NCI-H748 (cell line): Measurements from ENCODE around the gene EML6.

Experiments used
- DNase-seq: peaks from one replicate; lab custom pipeline; 2025; ENCODE audit not compliant: unreplicated experiment; lab: John Stamatoyannopoulos, UW

EML6 gene

DNA sequence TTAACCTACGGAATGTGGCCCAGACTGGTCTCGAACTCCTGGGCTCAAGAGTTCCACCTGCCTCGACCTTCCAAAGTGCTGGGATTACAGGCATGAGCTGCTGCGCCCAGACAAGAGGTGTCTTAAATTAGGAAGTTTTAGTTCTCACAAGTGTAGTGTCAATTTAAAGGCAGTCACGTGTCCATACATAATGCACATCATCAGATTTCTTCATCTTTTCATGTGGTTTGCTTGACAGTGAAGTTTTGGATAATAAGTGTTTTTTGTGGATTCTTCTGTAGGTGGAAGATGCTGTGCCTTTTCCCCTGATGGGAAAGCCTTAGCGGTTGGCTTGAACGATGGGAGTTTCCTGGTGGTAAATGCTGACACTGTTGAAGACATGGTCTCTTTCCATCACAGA, 179.3 kb downstream of the EML6 start:
- DNase-seq = no peak

DNA sequence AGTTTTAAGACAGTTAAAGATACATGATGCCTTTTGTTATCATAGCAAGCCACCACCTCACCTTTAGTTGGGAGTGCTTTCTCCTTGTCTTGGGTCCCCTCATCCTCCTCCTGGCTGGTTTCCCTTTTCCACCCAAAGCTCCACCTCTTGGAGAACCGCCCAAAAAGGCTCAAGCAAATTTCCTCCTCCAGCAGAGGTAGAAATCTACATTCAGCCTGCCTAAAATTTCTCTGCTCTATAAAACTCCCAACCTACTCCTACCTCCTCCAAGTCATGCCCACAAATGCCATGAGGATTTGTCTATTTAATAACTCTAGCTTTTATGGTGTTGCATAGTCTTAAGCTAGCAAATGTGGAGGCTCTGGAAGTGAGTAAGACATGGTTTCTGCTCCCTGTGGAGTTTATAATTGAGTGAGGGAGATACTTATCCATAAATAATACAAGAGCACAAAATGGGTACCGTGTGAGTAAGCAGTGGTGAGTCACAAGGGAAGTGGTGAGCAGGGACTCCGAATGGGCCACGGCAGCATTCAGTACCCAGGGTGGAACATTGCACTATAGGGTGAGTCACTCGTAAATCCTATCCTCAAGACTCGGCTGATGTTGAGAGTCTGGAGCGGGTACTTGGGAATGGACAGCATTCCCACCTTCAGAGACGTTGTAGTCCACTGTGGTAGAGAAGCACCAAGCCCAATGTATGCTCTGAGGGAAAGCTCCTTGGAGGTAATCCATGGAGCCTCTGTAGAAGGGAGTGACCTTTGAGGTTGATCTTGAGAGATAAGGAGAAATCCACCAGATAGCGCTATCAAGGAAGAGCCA, 180.5 kb downstream of the EML6 start:
- no peak for DNase-seq

DNA sequence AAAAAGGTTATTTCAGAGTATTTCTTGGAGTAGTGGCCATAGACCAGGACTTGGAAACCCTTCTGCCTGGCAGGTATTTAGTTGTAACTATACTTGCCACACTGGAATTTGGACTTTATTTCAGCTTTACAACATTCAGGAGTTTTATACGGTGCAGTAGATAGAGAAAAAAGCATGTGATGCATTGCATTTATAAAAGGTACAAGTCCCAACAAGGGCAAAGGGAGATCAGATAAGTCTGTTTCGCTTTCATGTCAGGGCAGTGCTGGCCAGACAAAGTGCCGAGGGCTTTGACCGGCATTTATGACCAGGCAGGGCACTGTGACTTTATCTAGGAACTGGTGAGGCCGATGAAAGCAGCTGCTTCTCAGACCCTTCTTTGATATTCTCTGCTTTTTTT, 181.4 kb downstream of the EML6 start:
- DNase-seq = no peak

DNA sequence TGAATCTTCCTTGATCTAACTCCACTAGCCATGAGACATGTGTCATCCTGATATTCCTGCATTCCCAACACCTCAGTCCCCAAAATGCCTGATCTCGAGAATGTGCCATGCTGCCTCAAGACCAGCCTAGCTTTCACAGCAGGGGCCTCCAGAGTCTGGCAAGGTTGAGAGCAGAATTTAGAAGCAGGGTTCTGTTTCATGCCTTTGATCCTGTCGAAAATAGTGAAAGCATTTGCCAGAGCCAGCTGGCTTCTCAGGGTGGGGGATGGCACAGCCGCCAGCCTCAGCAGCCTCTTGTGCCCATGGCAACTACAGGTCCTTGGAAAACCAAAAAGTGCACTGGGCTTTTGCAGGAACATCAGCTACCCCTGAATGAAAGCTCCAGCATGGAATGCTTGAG, 183.3 kb downstream of the EML6 start:
- DNase-seq = no peak

DNA sequence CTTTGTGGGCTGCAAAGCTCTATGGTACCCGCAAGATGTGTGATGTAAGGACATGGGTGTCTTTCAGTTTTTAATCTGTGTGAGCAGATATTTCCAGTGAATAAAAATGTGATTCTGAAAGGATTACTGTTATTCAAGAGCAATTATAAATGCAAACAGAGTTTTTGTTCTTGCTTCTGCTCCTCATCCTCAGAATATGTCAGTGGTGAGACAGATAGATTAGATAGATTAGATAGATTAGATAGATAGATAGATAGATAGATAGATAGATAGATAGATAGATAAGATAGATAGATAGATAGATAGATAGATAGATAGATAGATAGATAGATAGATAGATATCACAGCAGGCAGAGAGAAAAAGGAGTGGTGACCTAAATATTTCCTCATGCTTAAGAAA, 184.2 kb downstream of the EML6 start:
- DNase-seq = no peak

DNA sequence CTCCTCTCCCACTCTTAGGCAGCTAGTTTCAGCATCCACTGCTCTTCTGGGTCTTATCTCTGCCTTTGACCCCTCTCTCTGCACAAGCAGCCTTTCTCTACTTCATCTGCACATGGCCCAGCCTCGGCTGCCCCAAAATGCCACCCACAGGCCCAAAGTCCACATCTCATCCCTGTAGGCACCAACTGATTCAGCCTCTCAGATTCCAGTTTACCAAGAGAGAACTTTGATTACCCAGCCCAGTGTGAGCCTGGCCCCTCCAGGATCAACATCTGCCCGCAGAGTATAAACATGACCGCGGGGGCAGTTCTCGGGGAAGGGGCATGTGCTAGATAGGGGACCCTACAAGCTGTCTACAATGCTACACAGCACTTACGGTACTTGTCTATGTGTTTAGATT, 185.1 kb downstream of the EML6 start:
- DNase-seq = no peak

DNA sequence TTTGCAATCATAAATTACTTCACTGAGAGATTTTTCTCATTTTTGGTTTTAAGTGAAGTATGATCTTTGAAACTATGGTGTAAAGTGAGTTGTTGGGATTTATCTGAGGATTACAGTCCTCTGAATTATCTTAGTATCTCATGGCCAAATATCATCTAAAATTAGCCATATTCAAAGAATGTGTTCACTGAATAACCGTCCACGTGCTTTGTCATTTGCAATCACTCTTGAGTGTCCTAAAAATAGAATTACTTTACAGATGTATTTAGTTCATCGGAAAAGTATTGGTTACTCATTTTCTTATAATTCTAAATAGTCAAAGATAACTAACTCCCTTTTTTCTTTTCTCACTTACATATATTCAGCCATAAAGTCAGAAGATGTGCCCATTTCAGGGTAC, 185.5 kb downstream of the EML6 start:
- DNase-seq = no peak

DNA sequence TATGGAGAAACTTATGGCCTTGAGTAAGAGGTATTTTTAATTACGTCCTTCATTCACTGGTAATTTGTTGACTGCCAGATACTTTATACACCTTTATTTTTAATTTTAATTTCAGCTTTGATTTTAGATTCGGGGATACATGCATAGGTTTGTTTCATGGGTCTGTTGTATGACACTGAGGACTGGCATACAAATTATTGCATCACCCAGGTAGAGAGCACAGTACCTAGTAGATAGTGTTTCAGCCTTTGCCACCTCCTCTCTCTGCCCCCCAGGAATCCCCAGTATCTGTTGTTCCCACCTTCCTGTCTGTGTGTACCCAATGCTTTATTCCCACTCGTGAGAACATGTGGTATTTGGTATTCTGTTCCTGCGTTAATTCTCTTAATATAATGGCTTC, 188.8 kb downstream of the EML6 start:
- no peak for DNase-seq

DNA sequence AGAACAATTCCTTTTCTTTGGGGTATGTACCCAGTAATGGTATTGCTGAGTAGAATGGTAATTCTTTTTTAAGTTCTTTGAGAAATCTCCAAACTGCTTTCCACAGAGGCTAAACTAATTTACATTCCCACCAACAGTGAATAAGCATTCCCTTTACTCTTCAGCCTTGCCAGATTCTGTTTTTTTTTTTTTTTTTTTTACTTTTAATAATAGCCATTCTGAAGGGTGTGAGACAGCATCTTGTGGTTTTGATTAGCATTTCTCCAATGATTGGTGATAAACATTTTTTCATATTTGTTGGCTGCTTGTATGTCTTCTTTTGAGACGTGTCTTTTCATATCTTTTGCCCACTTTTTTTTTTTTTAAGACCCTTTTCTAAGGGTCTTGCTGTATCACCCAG, 189.4 kb downstream of the EML6 start:
- no peak for DNase-seq

DNA sequence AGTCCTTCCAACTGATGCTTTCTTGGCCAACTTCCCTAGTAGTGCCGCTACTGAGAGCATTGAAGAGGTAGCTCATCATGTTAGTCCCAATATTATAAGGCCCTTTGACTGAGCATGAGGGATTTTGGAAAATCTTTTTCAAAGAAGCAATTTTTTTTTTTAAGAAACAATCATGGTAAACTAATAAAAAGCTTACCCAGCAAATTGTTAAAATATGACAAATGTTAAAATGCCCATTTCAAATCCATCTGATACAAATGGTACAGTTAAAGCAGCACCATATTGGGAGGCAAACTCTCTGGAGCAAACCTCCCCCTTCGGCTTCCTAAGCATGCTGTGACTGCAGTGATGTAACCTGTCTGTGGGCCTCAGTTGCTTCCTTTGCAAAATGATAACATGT, 191.2 kb downstream of the EML6 start:
- no peak for DNase-seq

DNA sequence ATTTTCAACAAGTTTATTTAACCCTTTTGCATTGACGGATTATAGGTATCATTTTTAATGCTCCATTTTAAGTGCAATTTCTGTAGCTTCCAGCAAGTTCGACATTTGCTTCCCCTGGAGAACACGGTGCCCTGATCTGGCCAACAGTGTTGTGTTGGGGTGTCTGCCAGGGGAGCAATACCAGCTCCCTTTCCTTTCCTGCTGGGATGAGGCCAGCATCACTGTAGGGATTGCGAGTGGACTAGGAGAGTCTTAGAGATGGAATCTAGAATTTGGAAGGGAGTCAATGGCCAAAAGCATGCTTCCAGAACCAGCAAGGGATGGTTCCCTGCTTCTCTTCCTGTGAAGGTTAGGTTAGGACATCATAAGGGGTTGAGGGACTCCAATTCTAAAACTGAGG, 191.6 kb downstream of the EML6 start:
- no peak for DNase-seq

DNA sequence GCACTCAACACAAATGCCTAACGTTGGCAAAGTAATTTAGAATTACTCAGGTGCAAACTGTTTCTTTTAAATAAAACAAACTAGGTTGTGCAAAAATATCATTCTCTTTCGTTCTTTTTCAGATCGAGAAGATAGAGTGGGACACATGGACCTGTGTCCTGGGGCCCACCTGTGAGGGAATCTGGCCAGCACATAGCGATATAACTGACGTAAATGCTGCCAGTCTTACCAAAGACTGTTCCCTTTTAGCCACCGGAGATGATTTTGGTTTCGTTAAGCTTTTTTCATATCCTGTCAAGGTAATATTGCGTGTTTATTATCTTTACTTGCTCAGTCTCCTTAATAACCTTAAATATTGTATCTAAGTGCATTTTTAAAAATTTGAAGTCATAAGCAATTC, 193.2 kb downstream of the EML6 start:
- no peak for DNase-seq

DNA sequence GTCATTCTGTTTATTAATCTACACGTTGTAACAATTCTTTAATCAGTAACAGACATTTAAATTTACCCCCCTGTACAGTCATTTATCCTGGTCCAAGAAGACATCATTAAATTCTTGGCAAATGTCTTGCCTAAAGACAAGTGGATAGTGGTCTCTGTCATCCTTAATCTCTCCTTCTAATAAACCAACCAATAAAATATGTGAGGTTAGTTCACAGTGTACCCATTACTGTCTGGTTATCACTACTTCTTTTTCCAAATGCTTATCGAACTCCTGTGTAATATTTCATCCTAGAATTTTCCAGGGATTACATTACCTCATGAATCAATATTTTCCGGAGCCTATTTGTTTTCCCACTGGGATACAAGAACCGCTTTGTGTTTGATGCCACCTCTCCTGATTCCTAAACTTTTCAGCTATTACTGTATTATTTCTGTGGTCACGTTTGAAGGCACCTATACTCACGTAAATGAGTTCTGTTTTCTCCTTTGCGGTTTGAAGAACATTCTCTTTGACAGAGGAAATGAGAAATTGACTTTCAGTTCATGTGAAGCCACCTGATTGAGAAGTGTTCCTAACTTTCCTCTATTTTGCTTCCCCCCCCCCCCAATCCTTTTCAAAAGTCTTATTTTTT, 195.3 kb downstream of the EML6 start:
- no peak for DNase-seq

DNA sequence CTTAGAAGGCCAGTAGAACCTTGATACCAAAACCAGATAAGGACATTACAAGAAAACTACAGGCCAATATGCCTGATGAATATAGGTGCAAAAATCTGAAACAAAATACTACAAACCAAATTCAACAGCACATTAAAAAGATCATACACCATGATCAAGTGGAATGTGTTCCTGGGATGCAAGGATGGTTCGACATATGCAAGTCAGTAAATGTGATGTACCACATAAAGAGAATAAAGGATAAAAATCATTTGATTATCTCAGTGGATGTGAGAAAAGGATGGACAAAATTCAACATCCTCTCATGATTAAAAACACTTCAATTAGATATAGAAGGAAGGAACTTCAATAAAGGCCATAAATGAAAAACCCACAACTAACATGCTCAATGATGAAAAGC, 197.2 kb downstream of the EML6 start:
- no peak for DNase-seq

DNA sequence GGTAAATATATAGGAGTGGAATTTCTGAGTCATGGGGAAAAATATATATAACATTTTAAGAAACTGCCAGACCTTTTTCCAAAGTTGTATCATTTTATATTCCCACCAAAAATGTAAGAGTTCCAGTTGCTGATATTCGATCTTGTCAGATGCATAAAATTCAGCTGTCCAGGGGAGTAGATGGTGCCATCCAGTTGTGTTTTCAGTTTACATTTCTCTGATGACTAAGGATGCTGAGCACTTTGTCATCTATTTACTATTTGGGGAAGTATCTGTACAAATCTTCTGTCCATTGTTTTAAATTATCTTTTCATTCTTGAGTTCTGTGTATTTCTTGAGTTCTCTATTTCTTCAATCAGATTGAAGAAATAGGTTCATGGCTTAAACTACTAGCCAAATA, 200.7 kb downstream of the EML6 start:
- DNase-seq = no peak

DNA sequence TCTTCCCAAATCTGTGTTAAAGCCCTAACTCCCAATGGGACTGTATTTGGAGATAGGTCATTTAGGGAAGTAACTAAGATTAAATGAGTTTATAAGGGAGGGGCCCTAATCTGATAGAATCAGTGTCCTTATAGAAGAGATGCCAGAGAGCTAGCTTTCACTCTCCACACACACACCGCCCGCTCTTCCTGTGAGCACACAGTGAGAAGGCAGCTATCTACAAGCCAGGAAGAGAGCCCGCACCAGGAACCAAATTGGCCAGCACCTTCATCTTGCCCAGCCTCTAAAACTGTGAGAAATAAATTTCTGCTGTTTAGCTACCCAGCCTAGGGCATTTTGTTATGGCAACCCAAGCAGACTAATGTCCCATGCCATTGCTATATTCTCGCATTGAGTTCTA, 201.6 kb downstream of the EML6 start:
- DNase-seq = no peak

DNA sequence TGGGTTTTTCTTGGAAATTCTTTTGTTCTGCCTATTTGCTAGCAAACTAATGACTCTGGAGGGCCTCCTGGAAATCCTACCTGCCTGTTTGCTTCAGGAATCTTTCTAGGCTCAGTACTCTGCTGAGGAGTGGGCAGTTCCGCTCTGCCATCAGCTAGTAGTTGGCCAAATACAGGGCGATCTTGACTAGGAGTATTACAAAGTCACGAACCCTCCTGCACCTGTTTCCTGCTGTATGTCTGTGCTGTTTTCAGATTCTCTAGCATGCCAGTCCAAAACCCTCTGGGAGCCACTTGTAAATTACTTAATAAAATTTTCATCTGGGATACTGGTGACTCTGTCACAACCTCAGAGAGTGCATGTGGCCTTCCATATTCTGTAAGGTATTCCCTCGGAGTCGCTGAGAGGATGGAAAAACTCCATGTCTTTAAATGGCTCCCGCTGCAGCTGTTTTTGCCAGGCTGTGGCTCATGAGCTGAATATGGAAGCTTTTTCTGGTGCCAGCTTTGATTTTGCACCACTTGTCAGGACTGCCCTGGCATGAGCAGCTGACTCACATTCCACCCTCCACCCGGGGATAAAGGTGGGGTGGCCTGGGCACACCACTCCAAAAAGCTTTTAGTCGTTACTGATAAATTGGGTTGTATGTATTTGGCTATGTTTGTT, 203.8 kb downstream of the EML6 start:
- DNase-seq = no peak

DNA sequence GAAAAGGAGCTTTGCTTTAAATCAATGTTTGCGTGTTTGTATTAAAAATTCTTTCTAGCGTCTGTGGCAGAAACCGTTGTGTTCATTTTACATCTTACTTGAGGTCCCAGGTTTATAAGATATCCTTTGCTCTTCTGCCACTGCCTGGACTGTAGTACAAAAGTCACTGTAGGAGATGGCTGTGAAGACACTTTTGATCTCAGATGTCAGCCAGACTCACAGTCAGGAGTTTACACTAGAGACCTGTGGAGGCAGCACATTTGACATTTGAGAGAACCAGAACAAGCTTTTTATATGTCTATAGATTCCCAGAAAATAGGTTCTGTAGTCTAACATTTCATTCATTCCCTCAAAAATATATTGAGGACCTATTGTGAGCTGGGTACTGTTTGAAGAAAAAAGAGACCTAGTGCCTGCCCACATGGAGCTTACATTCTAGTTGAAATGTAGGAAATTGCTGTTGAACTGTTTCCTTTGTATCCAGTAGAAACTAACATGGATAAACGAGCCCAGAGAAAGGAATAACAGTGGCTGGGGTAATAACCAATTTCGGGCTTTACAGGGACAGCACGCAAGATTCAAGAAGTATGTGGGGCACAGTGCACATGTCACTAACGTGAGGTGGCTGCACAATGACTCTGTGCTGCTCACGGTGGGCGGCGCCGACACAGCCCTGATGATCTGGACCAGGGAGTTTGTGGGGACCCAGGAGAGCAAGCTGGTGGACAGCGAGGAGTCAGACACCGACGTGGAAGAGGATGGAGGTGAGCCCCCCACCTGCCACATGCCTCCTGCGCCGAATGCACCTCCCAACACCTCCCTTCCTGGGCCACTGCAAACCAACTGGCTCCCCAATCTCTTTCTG, 204.5 kb downstream of the EML6 start:
- no peak for DNase-seq

DNA sequence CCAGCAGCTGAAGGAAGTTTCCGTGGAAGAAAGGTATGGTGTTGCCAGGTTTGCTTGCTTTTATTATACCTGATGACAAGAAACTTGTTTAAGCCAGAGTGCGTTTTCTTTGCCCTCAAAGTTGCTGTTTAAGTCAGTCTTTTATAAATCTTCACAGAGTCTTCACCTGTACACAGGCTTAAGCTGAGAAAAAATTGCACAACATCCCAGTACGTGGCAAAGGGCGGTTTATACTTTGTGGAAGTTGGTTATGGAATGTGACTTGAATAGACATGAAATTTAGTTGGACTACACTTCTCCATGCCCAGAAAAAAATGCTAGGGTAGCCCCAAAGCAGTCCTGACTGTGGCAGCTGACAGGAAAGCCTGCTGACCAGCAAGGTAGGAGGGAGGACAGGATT, 205.3 kb downstream of the EML6 start:
- DNase-seq = no peak

DNA sequence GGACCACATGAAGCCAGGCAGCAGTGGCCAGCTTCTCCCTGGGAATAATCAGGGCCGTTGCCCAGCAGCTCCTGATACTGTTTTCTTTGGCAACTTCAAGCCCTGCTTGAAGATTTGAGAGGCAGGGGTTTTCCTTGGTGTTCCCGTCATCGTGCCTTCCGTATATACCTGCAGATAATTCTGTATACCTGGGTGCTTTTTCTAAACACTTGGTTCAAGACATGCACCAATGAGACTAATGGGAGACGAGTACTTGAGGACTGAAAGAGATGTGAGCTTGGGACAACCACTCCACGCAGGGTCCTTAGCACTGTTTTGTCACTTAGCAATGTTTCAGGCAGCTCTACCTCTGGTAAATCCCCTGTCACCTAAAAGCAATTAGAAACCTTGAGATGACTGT, 208.0 kb downstream of the EML6 start:
- DNase-seq = no peak

DNA sequence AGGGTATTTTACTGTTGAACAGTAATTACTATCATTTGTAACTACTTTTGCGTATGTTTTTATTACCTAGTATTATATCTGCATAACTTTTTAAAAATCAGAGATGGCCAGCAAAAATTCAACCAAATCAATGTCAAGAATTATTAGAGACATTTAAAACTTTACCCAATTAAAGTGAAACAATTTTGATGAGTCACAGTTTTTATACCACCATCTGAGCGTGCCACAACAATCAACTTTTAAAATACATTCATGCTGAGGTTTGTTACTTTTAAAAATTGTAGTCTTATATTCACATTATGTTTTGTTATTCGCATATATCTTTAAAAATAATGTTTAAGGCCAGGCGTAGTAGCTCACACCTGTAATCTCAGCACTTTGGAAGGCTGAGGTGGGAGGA, 211.9 kb downstream of the EML6 start:
- no peak for DNase-seq
